CD4-positive, alpha-beta T cell (primary cell): Measurements from ENCODE around the gene FNBP1L. TPM values are rescaled to one million over a fixed set of nuclear protein-coding genes. Genes with fewer than 3 reads are reported as not detected.

Experiments
- ATAC-seq: fragments of 200-7000 bp; cut with Tn5 transposase; one replicate; pipeline ENCODE4 v1.10.0; 2022; ENCODE audit warnings: mild to moderate bottlenecking; ENCODE audit not compliant: poor library complexity
- CTCF ChIA-PET: fragments of 350-600 bp; sonication (Branson Sonifier 250); formaldehyde crosslinking; loops from one replicate; lab custom pipeline; 2021; ENCODE audit warnings: antibody characterized with exemption, inconsistent platforms; lab: Charles Lee
- POLR2A ChIA-PET: fragments of 350-600 bp; sonication (Branson Sonifier 250); formaldehyde crosslinking; loops from one replicate; lab custom pipeline; 2021; ENCODE audit warnings: antibody characterized with exemption, inconsistent platforms; lab: Charles Lee
- DNase-seq, 14 experiments: peaks; one replicate each; pipeline ENCODE4 v3.0.0-alpha.2; 2013 to 2020; ENCODE audit warnings: mixed read lengths in 2 of 14
- H3K27ac ChIP-seq, 2 donors: one replicate each; pipeline versions ENCODE4 v1.5.1 to v1.7.0; 2013; ENCODE audit warnings: low read length in 2 of 2, low read depth in 1 of 2, mild to moderate bottlenecking in 1 of 2
- H3K27me3 ChIP-seq, 2 experiments: 1 replicate in 1 of 2; 2 replicates in 1 of 2; pipeline versions ENCODE4 v1.6.1 to v1.7.0; 2013; ENCODE audit warnings: low read length in 2 of 2, control low read depth in 1 of 2, mild to moderate bottlenecking in 1 of 2, moderate library complexity in 1 of 2; ENCODE audit not compliant: insufficient read depth in 2 of 2, control insufficient read depth in 1 of 2
- H3K36me3 ChIP-seq: one replicate; pipeline ENCODE4 v1.6.1; 2013; ENCODE audit warnings: low read length, control low read depth; ENCODE audit not compliant: insufficient read depth
- H3K4me1 ChIP-seq: one replicate; pipeline ENCODE4 v1.6.1; 2013; ENCODE audit warnings: low read length, control low read depth; ENCODE audit not compliant: insufficient read depth
- H3K4me3 ChIP-seq: one replicate; pipeline ENCODE4 v1.5.1; 2013; ENCODE audit warnings: mild to moderate bottlenecking, low read length, moderate library complexity
- H3K9me3 ChIP-seq, 2 experiments: 1 replicate in 1 of 2; 2 replicates in 1 of 2; pipeline versions ENCODE4 v1.6.1 to v1.7.0; 2013; ENCODE audit warnings: low read length in 2 of 2, mild to moderate bottlenecking in 2 of 2, control low read depth in 1 of 2, moderate library complexity in 1 of 2; ENCODE audit not compliant: control insufficient read depth in 1 of 2, insufficient read depth in 1 of 2
- H3K27ac Mint-ChIP-seq: one replicate; pipeline ENCODE4 v1.8.0; 2020; ENCODE audit warnings: mixed read lengths
- H3K27me3 Mint-ChIP-seq: one replicate; pipeline ENCODE4 v1.8.0; 2021; ENCODE audit warnings: mixed read lengths
- H3K36me3 Mint-ChIP-seq: one replicate; pipeline ENCODE4 v1.8.0; 2021; ENCODE audit warnings: low read depth, mixed read lengths
- H3K4me1 Mint-ChIP-seq: one replicate; pipeline ENCODE4 v1.8.0; 2021; ENCODE audit warnings: low read depth, mixed read lengths
- H3K4me3 Mint-ChIP-seq: one replicate; pipeline ENCODE4 v1.8.0; 2020; ENCODE audit warnings: mild to moderate bottlenecking, mixed read lengths
- H3K9me3 Mint-ChIP-seq: one replicate; pipeline ENCODE4 v1.8.0; 2020; ENCODE audit warnings: mixed read lengths
- CTCF ChIP-seq: fragments of 200-600 bp; IDR thresholded peaks from one replicate; pipeline ENCODE4 v1.8.0; 2022; ENCODE audit warnings: antibody characterized with exemption, mild to moderate bottlenecking
- intact Hi-C, 2 experiments: fragments of 100-400 bp; cut with DNase I in 1 of 2; cut with micrococcal nuclease in 1 of 2; formaldehyde crosslinking; loops; one replicate each; pipeline versions ENCODE4 v1.15.1 to v1.9.0; 2023 to 2025; cut with DNase I, micrococcal nuclease
- total RNA-seq, 174 experiments: library from RNA in 2 of 174; stranded (reverse) in 2 of 174; gene quantifications; one replicate each; pipeline ENCODE4 v1.2.3 and lab custom pipeline; 2021 to 2026

Gene FNBP1L
- total RNA-seq, 2 experiments from 2014 or later = 1.1 TPM

- Histone ChIP-seq H3K4me1 (no peaks in the 10 kb centered on the region), H3K27ac (no peak overlapping the region), H3K36me3 (no peaks in the 10 kb centered on the region), H3K27me3 (peaks cover 0 to 4% of the 10 kb centered on the region in 2 experiments), H3K4me3 (no peak overlapping the region), H3K9me3 (no peaks in the 10 kb centered on the region)
- intact Hi-C loops = no loop called here
- ATAC-seq (no peak), DNase-seq (no peak)
- TF ChIP-seq CTCF = no peak
- H3K4me1 Mint-ChIP-seq = no peaks in the 10 kb centered on the region
- no peaks in the 10 kb centered on the region for H3K9me3 Mint-ChIP-seq
- no peaks in the 10 kb centered on the region for H3K36me3 Mint-ChIP-seq
- no peak overlapping the region for H3K27ac Mint-ChIP-seq
- H3K27me3 Mint-ChIP-seq = no peaks in the 10 kb centered on the region
- no peak overlapping the region for H3K4me3 Mint-ChIP-seq
- ChIA-PET CTCF (no interaction called here), POLR2A (no interaction called here)
Measured at GRCh38 chr1:93541045-93541444, 93.1 kb downstream of the FNBP1L start.

GRCh38 chr1:93542398-93542797, 94.5 kb downstream of the FNBP1L start:
- POLR2A ChIA-PET = no interaction called here
- no peaks in the 10 kb centered on the region for H3K9me3 ChIP-seq
- Mint-ChIP-seq H3K4me3 (no peak overlapping the region), H3K27me3 (no peaks in the 10 kb centered on the region), H3K36me3 (peaks cover 3% of the 10 kb centered on the region), H3K4me1 (no peaks in the 10 kb centered on the region), H3K27ac (no peak overlapping the region), H3K9me3 (no peaks in the 10 kb centered on the region)
- no peak for ATAC-seq
- no peaks in the 10 kb centered on the region for H3K36me3 ChIP-seq
- no peak overlapping the region for H3K27ac ChIP-seq
- no peak for TF ChIP-seq CTCF
- no peak overlapping the region for H3K4me3 ChIP-seq
- no peaks in the 10 kb centered on the region for H3K4me1 ChIP-seq
- intact Hi-C loops = no loop called here
- no peak for DNase-seq
- peaks cover 0 to 4% of the 10 kb centered on the region in 2 experiments for H3K27me3 ChIP-seq
- CTCF ChIA-PET = no interaction called here

- no peaks in the 10 kb centered on the region for H3K4me1 Mint-ChIP-seq
- H3K27ac Mint-ChIP-seq = no peak overlapping the region
- no peak for TF ChIP-seq CTCF
- no peaks in the 10 kb centered on the region for H3K27me3 Mint-ChIP-seq
- no peaks in the 10 kb centered on the region for H3K4me1 ChIP-seq
- ChIA-PET CTCF (interaction anchor here (0.6 kb wide), 1 partner anchor 21 kb away, joined by 3 read pairs; no protein-coding TSS in a partner anchor), POLR2A (no interaction called here)
- H3K9me3 ChIP-seq = no peaks in the 10 kb centered on the region
- no peaks in the 10 kb centered on the region for H3K36me3 ChIP-seq
- no peak overlapping the region for H3K4me3 ChIP-seq
- ATAC-seq = no peak
- no peak for DNase-seq
- no peaks in the 10 kb centered on the region for H3K9me3 Mint-ChIP-seq
- H3K27me3 ChIP-seq = no peaks in the 10 kb centered on the region
- peaks cover 3% of the 10 kb centered on the region for H3K36me3 Mint-ChIP-seq
- H3K4me3 Mint-ChIP-seq = no peak overlapping the region
- intact Hi-C loops = no loop called here
- H3K27ac ChIP-seq = no peak overlapping the region
Measured at GRCh38 chr1:93546162-93546863, 98.4 kb downstream of the FNBP1L start.
